ENCODE measurements around the gene KPNA3.

Gene KPNA3

DNA sequence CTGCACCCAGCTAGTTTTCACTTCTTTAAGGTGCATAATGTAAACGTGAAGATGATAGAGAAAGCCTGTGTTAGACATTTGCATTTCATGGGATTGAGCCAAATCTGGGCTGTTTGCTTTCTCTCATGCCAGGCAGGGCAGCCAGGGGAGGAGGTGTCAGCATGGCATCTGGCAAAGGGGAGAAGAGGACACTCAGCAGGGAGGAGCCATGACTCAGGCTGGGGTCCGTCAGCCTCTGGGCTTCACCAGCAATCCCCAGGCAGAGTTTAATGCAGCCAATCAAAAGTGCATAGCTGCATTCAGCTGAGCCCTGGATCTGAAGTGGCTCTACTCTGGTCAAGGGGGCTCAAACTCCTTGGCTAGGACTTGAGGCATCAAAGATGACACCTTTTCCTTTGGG lies 124.7 kb downstream of the KPNA3 start:
- no peak overlapping the region for H3K27ac ChIP-seq
- DNase-seq: no peak
- TF ChIP-seq, protein P1, sequence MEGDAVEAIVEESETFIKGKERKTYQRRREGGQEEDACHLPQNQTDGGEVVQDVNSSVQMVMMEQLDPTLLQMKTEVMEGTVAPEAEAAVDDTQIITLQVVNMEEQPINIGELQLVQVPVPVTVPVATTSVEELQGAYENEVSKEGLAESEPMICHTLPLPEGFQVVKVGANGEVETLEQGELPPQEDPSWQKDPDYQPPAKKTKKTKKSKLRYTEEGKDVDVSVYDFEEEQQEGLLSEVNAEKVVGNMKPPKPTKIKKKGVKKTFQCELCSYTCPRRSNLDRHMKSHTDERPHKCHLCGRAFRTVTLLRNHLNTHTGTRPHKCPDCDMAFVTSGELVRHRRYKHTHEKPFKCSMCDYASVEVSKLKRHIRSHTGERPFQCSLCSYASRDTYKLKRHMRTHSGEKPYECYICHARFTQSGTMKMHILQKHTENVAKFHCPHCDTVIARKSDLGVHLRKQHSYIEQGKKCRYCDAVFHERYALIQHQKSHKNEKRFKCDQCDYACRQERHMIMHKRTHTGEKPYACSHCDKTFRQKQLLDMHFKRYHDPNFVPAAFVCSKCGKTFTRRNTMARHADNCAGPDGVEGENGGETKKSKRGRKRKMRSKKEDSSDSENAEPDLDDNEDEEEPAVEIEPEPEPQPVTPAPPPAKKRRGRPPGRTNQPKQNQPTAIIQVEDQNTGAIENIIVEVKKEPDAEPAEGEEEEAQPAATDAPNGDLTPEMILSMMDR (IDR thresholded peaks at IDR 0.05; ENCODE audit: low read depth, low read length): no peak
- no peaks in the 10 kb centered on the region for H3K9me3 ChIP-seq (ENCODE audit: severe bottlenecking)
- no peaks in the 10 kb centered on the region for H3K36me3 ChIP-seq
- H3K4me3 ChIP-seq (ENCODE audit: low read depth, low read length): no peak overlapping the region
- H3K27me3 ChIP-seq (ENCODE audit: insufficient read depth, low read depth, severe bottlenecking): no peaks in the 10 kb centered on the region

DNA sequence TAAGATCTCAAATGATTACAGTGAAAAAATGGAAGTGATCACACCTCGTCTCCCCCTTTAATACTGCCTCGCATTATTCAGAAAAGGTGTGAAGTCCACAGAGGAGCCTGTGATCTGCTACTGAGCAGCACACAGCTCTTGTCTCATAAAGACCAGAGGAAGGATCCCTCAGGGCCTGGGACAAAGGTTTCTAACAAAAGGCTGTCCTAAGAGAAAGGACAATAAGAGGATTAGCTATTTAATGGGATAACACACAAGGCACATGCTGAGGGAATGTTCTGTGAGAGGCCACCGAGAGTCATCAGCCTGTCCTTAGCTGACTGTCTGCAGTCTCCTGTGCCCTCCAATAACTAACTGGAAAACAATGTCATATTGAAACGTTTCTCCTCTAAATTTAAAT lies 127.9 kb downstream of the KPNA3 start:
- Histone ChIP-seq H3K9me3 (ENCODE audit: severe bottlenecking) (no peaks in the 10 kb centered on the region), H3K36me3 (no peaks in the 10 kb centered on the region), H3K27ac (peak overlapping the region; percentile 68), H3K4me3 (ENCODE audit: low read depth, low read length) (no peak overlapping the region), H3K27me3 (ENCODE audit: insufficient read depth, low read depth, severe bottlenecking) (no peaks in the 10 kb centered on the region)
- TF ChIP-seq, protein P1 (IDR thresholded peaks at IDR 0.05; ENCODE audit: low read depth, low read length): no peak
- peak; percentile 61 for DNase-seq

DNA sequence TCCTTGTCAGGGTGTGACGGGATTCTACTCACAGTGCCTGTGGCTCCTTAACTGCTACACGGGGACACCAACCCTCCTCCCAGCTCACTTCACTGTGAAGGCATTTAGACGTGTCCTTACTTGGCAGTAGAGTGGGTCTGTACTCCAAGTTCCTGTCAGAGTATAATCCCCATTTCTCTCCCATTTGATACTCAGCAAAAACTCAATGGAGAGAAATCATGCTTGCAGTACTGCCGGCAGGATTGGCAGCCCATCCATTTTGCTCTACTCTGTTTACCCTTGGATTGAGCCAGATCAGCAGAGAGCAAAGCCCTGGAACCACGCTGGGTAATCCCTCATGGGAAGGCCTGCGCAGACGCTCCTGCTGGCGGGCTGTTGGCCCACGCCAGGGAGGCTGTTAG lies 135.2 kb downstream of the KPNA3 start:
- peak overlapping the region; percentile 27 for H3K4me3 ChIP-seq (ENCODE audit: low read depth, low read length)
- TF ChIP-seq, protein P1 (IDR thresholded peaks at IDR 0.05; ENCODE audit: low read depth, low read length): no peak

DNA sequence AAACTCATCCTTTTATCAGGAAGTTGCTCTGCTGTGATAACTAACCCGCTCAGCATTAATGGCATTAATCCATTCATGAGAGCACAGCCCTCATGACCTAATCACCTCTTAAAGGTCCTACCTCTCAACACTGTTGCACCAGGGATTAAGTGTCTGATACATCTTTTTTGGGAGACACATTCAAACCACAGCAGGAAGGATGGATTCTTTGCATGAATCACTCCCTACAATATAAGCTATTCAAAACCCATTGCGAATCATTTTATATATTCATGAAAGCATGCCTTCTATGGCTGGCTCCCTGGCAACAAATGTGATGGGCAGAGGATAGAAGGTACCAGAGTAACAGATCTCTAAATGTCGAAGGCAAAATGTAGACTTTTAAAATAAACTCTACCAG lies 136.6 kb downstream of the KPNA3 start:
- H3K27me3 ChIP-seq (ENCODE audit: insufficient read depth, low read depth, severe bottlenecking): no peaks in the 10 kb centered on the region
- no peaks in the 10 kb centered on the region for H3K36me3 ChIP-seq
- no peak overlapping the region for H3K27ac ChIP-seq
- DNase-seq: no peak
- no peak overlapping the region for H3K4me3 ChIP-seq (ENCODE audit: low read depth, low read length)
- H3K9me3 ChIP-seq (ENCODE audit: severe bottlenecking): no peaks in the 10 kb centered on the region
- TF ChIP-seq, protein P1 (IDR thresholded peaks at IDR 0.05; ENCODE audit: low read depth, low read length): no peak

More for the DNA sequence above, 135.2 kb downstream of the KPNA3 start:
- Histone ChIP-seq H3K36me3 (no peaks in the 10 kb centered on the region), H3K9me3 (ENCODE audit: severe bottlenecking) (no peaks in the 10 kb centered on the region), H3K27ac (peak overlapping the region; percentile 52), H3K27me3 (ENCODE audit: insufficient read depth, low read depth, severe bottlenecking) (no peaks in the 10 kb centered on the region)
- DNase-seq: peak; percentile 78

DNA sequence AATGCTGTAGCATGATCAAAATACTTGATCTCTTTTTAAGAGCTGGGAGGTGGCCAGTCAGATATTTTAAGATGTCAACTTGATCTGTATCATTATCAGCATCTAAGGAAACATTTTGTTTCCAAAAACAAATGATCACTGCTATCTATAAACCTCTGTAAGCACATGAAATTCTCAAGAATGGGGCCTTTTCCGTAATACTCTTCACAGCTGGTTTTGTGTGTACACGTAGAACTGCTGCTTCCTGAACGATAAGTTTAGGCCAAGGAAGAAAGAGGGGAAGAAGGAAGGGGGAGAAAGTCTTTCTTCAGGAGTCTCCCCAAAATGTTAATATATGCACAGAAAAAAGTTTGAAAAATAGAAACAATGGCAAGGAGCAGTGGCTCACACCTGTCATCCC lies 138.5 kb downstream of the KPNA3 start:
- H3K36me3 ChIP-seq: no peaks in the 10 kb centered on the region
- H3K4me3 ChIP-seq (ENCODE audit: low read depth, low read length): no peak overlapping the region

DNA sequence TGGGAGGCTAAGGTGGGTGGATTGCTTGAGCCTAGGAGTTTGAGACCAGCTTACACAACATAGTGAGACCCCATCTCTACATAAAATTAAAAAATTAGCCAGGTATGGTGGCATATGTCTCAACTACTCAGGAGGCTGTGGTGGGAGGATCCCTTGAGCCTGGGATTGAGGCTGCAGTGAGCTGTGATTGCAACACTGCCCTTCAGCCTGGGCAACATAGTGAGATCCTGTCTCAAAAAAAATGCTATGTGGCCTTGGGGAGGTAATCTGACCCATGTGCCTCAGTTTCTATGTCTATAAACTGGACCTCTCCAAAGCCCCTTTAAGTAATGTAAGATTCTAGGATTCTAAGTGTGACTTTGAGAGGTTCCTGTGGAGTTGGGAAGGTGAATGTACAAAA lies 139.0 kb downstream of the KPNA3 start:
- no peaks in the 10 kb centered on the region for H3K27me3 ChIP-seq (ENCODE audit: insufficient read depth, low read depth, severe bottlenecking)
- DNase-seq: no peak
- H3K36me3 ChIP-seq: no peaks in the 10 kb centered on the region
- no peaks in the 10 kb centered on the region for H3K9me3 ChIP-seq (ENCODE audit: severe bottlenecking)
- no peak overlapping the region for H3K4me3 ChIP-seq (ENCODE audit: low read depth, low read length)
- TF ChIP-seq, protein P1 (IDR thresholded peaks at IDR 0.05; ENCODE audit: low read depth, low read length): no peak
- H3K27ac ChIP-seq: no peak overlapping the region

More for the DNA sequence above, 138.5 kb downstream of the KPNA3 start:
- H3K27ac ChIP-seq: no peak overlapping the region
- no peaks in the 10 kb centered on the region for H3K27me3 ChIP-seq (ENCODE audit: insufficient read depth, low read depth, severe bottlenecking)
- TF ChIP-seq, protein P1 (IDR thresholded peaks at IDR 0.05; ENCODE audit: low read depth, low read length): no peak
- no peak for DNase-seq
- H3K9me3 ChIP-seq (ENCODE audit: severe bottlenecking): no peaks in the 10 kb centered on the region
